GM12878 (cell line): Measurements from ENCODE around the gene ZNF735. TPM values are rescaled to one million over a fixed set of nuclear protein-coding genes. Genes with fewer than 3 reads are reported as not detected.

ENCODE experiments used
- ATAC-seq: fragments of 200-7000 bp; cut with Tn5 transposase; 3 replicates; pipeline ENCODE4 v1.9.1; 2020; ENCODE audit warnings: mild to moderate bottlenecking, moderate library complexity
- BruUV-seq: library from RNA; stranded (reverse); fragments of 400-500 nt; replicated peaks from 2 replicates; lab custom pipeline; 2021; lab: Mats Ljungman, UMichigan
- CTCF ChIA-PET: fragments of 300-600 bp; sonication (Branson Sonifier 250); formaldehyde crosslinking; extraction: SDS; loops from one replicate; lab custom pipeline; 2021; ENCODE audit warnings: inconsistent platforms; lab: Yijun Ruan, JAX
- POLR2A ChIA-PET: fragments of 350-600 bp; formaldehyde crosslinking; extraction: SDS; loops from one replicate; lab custom pipeline; 2021; ENCODE audit warnings: inconsistent platforms; lab: Charles Lee
- RAD21 ChIA-PET: fragments of 300-600 bp; sonication (Branson Sonifier 250); formaldehyde crosslinking; loops from one replicate; lab custom pipeline; 2023; ENCODE audit warnings: antibody characterized with exemption; ENCODE audit not compliant: unreplicated experiment; lab: Charles Lee
- SMC1A ChIA-PET: fragments of 300-600 bp; sonication (Branson Sonifier 250); formaldehyde crosslinking; loops from one replicate; lab custom pipeline; 2023; ENCODE audit not compliant: unreplicated experiment, uncharacterized antibody; lab: Charles Lee
- DNase-seq: peaks from one replicate; pipeline ENCODE4 v3.0.0-alpha.2; 2011; ENCODE audit warnings: low read depth, low spot score
- FAIRE-seq: peaks from 3 replicates; lab custom pipeline; 2011; peaks lifted over from hg19 to GRCh38; lab: Jason Lieb, UNC
- H2AFZ ChIP-seq: 2 replicates; pipeline ENCODE4 v1.6.0; 2011; ENCODE audit warnings: low read depth, low read length, control low read depth; ENCODE audit not compliant: control insufficient read depth
- H3K27ac ChIP-seq: 2 replicates; pipeline ENCODE4 v1.5.1; 2011; ENCODE audit warnings: control low read depth; ENCODE audit not compliant: control insufficient read depth, insufficient read depth
- H3K27me3 ChIP-seq, 2 experiments: replicated peaks in 1 of 2; 2 replicates each; pipeline versions ENCODE4 v1.6.0 to v1.6.1; 2011; ENCODE audit warnings: low read length in 1 of 2; ENCODE audit not compliant: control insufficient read depth in 2 of 2, insufficient read depth in 2 of 2
- H3K36me3 ChIP-seq, 2 experiments: 2 replicates each; pipeline ENCODE4 v1.5.1; 2011; ENCODE audit warnings: low read length in 1 of 2; ENCODE audit not compliant: control insufficient read depth in 2 of 2, insufficient read depth in 2 of 2
- H3K4me1 ChIP-seq: 2 replicates; pipeline ENCODE4 v1.6.1; 2011; ENCODE audit warnings: mild to moderate bottlenecking, low read length, moderate library complexity, mixed read lengths; ENCODE audit not compliant: control insufficient read depth, insufficient read depth
- H3K4me2 ChIP-seq: 2 replicates; pipeline ENCODE4 v1.6.0; 2011; ENCODE audit warnings: control low read depth; ENCODE audit not compliant: control insufficient read depth, insufficient read depth
- H3K4me3 ChIP-seq: fragments of 200-600 bp; sonication (generic); 2 replicates; pipeline ENCODE4 v1.5.1; 2016
- H3K79me2 ChIP-seq: 2 replicates; pipeline ENCODE4 v1.6.0; 2011; ENCODE audit warnings: low read length; ENCODE audit not compliant: control insufficient read depth, insufficient read depth
- H3K9ac ChIP-seq: 2 replicates; pipeline ENCODE4 v1.8.0; 2011; ENCODE audit warnings: low read length, control low read depth, mixed read lengths; ENCODE audit not compliant: control insufficient read depth, insufficient read depth
- H3K9me3 ChIP-seq: replicated peaks from 3 replicates; pipeline ENCODE4 v1.5.1; 2011; ENCODE audit warnings: mild to moderate bottlenecking, low read length; ENCODE audit not compliant: control insufficient read depth, insufficient read depth
- H4K20me1 ChIP-seq: 2 replicates; pipeline ENCODE4 v1.6.0; 2011; ENCODE audit not compliant: control insufficient read depth, insufficient read depth
- BCL11A ChIP-seq: IDR thresholded peaks from 2 replicates; pipeline ENCODE4 v1.6.1; 2011; ENCODE audit warnings: low read depth, low read length
- BCL3 ChIP-seq: IDR thresholded peaks from 2 replicates; pipeline ENCODE4 v1.6.1; 2011; ENCODE audit warnings: borderline replicate concordance, low read depth, mild to moderate bottlenecking, moderate library complexity, low read length; ENCODE audit not compliant: insufficient read depth, poor library complexity, severe bottlenecking
- CHD2 ChIP-seq: IDR thresholded peaks from 2 replicates; pipeline ENCODE4 v1.6.1; 2011; ENCODE audit warnings: low read depth, low read length, improper control_type of control experiment, borderline replicate concordance
- NBN ChIP-seq: fragments of 450-650 bp; IDR thresholded peaks from 2 replicates; pipeline ENCODE4 v1.6.1; 2016
- NFIC ChIP-seq: IDR thresholded peaks from 2 replicates; pipeline ENCODE4 v1.6.1; 2012; ENCODE audit warnings: low read depth, mild to moderate bottlenecking, inconsistent platforms, low read length, moderate library complexity
- RB1 ChIP-seq: fragments of 450-650 bp; formaldehyde crosslinking; IDR thresholded peaks from 2 replicates; pipeline ENCODE4 v1.6.1; 2017; ENCODE audit warnings: mild to moderate bottlenecking, borderline replicate concordance
- RBBP5 ChIP-seq: fragments of 200-600 bp; sonication (generic); conservative IDR thresholded peaks from 2 replicates; pipeline ENCODE4 v1.6.1; 2016
- RCOR1 ChIP-seq: conservative IDR thresholded peaks from 2 replicates; pipeline ENCODE4 v1.6.1; 2012; ENCODE audit warnings: low read depth, low read length, improper control_type of control experiment
- SKIL ChIP-seq: fragments of 450-650 bp; IDR thresholded peaks from 2 replicates; pipeline ENCODE4 v1.6.1; 2017; ENCODE audit warnings: mild to moderate bottlenecking, low read depth, inconsistent platforms; ENCODE audit not compliant: poor library complexity, severe bottlenecking
- SP1 ChIP-seq: IDR thresholded peaks from one replicate; pipeline ENCODE4 v1.6.1; 2011; ENCODE audit warnings: low read depth, low read length
- TCF7 ChIP-seq: IDR thresholded peaks from 2 replicates; pipeline ENCODE4 v1.6.1; 2014; ENCODE audit warnings: antibody characterized with exemption, borderline replicate concordance
- YBX1 ChIP-seq: fragments of 450-650 bp; IDR thresholded peaks from 2 replicates; pipeline ENCODE4 v1.6.1; 2016; ENCODE audit warnings: antibody characterized with exemption
- ZBTB40 ChIP-seq: fragments of 450-650 bp; IDR thresholded peaks from 2 replicates; pipeline ENCODE4 v1.6.1; 2016; ENCODE audit warnings: mild to moderate bottlenecking, moderate library complexity, borderline replicate concordance
- WGBS: methylation state at CpG from one replicate; pipeline ENCODE4 v1.1.6; 2016; ENCODE audit warnings: low lambda C conversion rate; ENCODE audit not compliant: insufficient replicate concordance, insufficient coverage; ENCODE audit errors: missing lambda C conversion rate; 5-methylcytosine and 5-hydroxymethylcytosine counted together
- in situ Hi-C: fragments of 300-500 bp; cut with MboI; formaldehyde crosslinking; loops from 9 replicates; pipeline ENCODE4 v1.14.3; 2018; ENCODE audit warnings: mixed read lengths
- intact Hi-C: fragments of 100-400 bp; cut with micrococcal nuclease; formaldehyde crosslinking; loops from one replicate; pipeline ENCODE4 v1.14.2; 2022; ENCODE audit not compliant: unreplicated experiment
- polyA plus RNA-seq, 11 experiments: library from polyadenylated mRNA; depleted of rRNA in 4 of 11; unstranded in 6 of 11; stranded (reverse) in 5 of 11; fragments of >200 nt; fragmentation: Nextera tagmentation in 4 of 11; fragmentation: Illumina TruSeq in 1 of 11; extraction: Ambion mirVana in 4 of 11; extraction: Trizol in 1 of 11; gene quantifications; 1 replicate in 1 of 11; 2 replicates in 10 of 11; pipeline versions ENCODE4 v1.2.1 to v1.2.3, GENCODE V29; 2011 to 2016; ENCODE audit warnings: inconsistent platforms in 2 of 11, missing spikeins in 2 of 11, low read depth in 1 of 11
- total RNA-seq, 4 experiments: library from RNA; depleted of rRNA in 3 of 4; stranded (reverse); fragments of >200 nt in 3 of 4; fragmentation: Illumina TruSeq in 1 of 4; extraction: Trizol in 1 of 4; gene quantifications; 2 replicates each; pipeline versions ENCODE4 v1.2.1 to v1.2.3, GENCODE V29; 2013 to 2021

The ZNF735 gene
- total and polyA plus RNA-seq, 10 of the 15 experiments (the other 5 are each of a cell fraction or from before 2014, with no cell fraction given) = not detected

GRCh38 chr7:64180989-64181388 lies 26.0 kb upstream of the ZNF735 start (continued):
- TF ChIP-seq ZBTB40 = no peak
- no peak for TF ChIP-seq SP1
- TF ChIP-seq NFIC = no peak
- TF ChIP-seq RCOR1 = no peak
- no peak for TF ChIP-seq NBN
- no peak for TF ChIP-seq SKIL
- TF ChIP-seq BCL11A = no peak
- TF ChIP-seq, all 136 proteins: peak for 2

- Histone ChIP-seq H3K4me3 (no peak overlapping the region), H3K79me2 (no peaks in the 10 kb centered on the region), H3K9me3 (no peaks in the 10 kb centered on the region; the same call in 2 of the 3 replicates), H4K20me1 (no peaks in the 10 kb centered on the region), H2AFZ (no peak overlapping the region), H3K4me2 (no peak overlapping the region), H3K9ac (no peak overlapping the region), H3K27me3 (no peaks in the 10 kb centered on the region), H3K36me3 (no peaks in the 10 kb centered on the region), H3K4me1 (no peaks in the 10 kb centered on the region), H3K27ac (no peak overlapping the region)
- intact Hi-C loops = no loop called here
- ATAC-seq = no peak
- WGBS = 91% methylated on average over 32 of the region's 46 CpGs
- ChIA-PET POLR2A (no interaction called here), CTCF (no interaction called here), RAD21 (no interaction called here), SMC1A (no interaction called here)
- no TSS peak for BruUV-seq
- in situ Hi-C loops = no loop called here
- no peak for DNase-seq
- no peak for FAIRE-seq
- TF ChIP-seq RBBP5 (no peak), CHD2 (no peak), RB1 (no peak), YBX1 (no peak), TCF7 (no peak), NFIC (no peak), BCL3 (no peak)
Observed at GRCh38 chr7:64181586-64181985, 25.4 kb upstream of the ZNF735 start.
